ENCODE measurements around the gene TPCN2.

The TPCN2 gene

DNA sequence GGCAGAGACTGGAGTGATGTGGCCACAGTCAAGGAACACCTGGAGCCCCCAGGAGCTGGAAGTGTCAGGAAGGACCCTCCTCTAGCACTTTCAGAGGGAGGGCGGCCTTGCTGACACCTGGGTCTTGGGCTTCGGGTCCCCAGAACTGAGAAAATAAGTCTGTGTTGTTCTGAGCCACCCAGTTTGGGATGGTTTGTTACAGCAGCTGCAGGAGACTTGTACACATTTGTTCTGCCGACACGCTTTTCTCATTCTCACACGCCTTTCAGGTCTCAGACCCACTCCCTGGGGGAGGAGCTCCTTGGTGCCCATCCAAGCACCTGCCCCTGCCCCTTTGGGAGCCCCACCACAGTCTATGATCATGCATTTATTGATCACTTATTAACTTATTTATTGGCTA is 59.8 kb downstream of the TPCN2 start:
- TF ChIP-seq, protein P1, sequence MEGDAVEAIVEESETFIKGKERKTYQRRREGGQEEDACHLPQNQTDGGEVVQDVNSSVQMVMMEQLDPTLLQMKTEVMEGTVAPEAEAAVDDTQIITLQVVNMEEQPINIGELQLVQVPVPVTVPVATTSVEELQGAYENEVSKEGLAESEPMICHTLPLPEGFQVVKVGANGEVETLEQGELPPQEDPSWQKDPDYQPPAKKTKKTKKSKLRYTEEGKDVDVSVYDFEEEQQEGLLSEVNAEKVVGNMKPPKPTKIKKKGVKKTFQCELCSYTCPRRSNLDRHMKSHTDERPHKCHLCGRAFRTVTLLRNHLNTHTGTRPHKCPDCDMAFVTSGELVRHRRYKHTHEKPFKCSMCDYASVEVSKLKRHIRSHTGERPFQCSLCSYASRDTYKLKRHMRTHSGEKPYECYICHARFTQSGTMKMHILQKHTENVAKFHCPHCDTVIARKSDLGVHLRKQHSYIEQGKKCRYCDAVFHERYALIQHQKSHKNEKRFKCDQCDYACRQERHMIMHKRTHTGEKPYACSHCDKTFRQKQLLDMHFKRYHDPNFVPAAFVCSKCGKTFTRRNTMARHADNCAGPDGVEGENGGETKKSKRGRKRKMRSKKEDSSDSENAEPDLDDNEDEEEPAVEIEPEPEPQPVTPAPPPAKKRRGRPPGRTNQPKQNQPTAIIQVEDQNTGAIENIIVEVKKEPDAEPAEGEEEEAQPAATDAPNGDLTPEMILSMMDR (conservative IDR thresholded peaks at IDR 0.05; ENCODE audit: low read length): no peak
- no peak for DNase-seq (ENCODE audit: low read depth)
- no peak overlapping the region for H3K4me3 ChIP-seq (ENCODE audit: low read length)

DNA sequence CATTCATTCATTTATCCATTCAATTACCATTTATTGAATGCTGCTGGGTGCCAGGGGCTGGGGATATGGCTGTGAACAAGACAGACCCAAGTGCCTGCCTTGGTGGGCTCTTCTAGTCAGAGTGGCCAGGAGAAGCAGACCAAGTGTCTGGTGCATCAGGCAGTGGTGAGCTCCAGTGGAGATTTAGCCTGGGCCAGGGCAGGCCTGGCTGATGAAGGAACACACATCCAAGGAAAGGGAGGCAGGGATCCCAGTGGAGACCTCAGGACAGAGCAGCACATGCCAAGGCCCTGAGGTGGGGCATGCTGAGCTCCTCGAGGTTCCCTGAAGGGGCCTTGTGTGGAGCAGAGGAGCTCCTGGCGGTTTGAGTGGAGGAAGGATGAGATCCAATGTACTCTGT is 60.4 kb downstream of the TPCN2 start:
- H3K4me3 ChIP-seq (ENCODE audit: low read length): no peak overlapping the region
- TF ChIP-seq, protein P1 (conservative IDR thresholded peaks at IDR 0.05; ENCODE audit: low read length): no peak
- DNase-seq (ENCODE audit: low read depth): no peak

DNA sequence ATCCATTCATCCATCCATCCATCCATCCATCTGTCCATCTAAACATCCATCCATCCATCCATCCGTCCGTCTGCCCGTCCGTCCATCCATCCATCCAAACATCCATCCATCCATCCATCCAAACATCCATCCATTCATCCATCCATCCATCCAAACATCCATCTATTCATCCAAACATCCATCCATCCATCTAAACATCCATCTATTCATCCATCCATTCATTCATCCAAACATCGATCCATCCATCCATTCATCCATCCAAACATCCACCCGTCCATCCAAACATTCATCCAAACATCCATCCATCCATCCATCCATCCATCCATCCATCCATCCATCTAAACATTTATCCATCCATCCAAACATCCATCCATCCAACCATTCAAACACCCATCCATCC is 61.7 kb downstream of the TPCN2 start:
- H3K4me3 ChIP-seq (ENCODE audit: low read length): no peak overlapping the region
- TF ChIP-seq, protein P1 (conservative IDR thresholded peaks at IDR 0.05; ENCODE audit: low read length): no peak
- DNase-seq (ENCODE audit: low read depth): no peak

DNA sequence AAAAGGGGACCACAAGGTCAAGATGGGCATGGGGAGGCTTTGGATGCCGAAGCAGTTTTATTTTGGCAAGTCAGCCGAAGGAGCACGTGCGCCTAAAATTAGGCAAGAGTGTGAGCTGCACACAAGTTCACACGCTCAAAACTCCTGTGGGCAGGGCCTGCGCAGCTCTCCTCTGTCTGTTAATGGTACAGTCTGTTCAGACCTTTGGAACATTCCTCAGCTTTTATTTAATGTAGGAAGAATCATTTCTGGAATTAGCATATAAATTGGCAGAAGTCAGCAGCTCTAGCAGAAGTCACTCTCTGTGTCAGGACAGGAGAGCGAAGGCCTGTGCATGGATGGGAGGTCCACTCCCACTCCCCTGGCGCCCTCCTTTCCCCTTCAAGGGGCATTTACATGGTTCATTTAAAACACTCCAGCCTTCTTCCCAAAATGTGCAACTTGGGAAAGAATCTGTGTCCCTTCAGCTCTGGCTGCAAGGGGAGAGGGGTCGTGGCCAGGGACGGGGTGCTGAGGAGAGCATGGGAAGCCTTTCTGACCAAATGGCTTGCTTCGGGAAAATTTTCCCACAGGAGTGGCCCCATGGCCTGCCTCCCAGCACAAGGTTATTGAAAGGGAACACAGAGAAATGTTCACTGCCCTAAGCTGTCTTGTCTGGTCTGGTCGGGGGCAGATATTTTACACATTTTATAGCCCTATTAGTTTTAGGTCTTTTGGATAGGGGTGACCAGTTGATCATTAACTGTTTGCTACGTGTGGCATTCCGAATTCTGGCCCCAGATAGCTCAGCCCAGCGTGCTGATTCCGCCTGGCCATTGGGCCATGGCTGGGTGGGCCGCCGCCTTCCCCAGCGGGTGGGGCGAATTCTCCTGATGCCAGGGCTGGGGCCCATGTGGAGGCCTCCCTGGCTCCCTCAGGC is 63.2 kb downstream of the TPCN2 start:
- TF ChIP-seq, protein P1 (conservative IDR thresholded peaks at IDR 0.05; ENCODE audit: low read length): no peak
- DNase-seq (ENCODE audit: low read depth): no peak

DNA sequence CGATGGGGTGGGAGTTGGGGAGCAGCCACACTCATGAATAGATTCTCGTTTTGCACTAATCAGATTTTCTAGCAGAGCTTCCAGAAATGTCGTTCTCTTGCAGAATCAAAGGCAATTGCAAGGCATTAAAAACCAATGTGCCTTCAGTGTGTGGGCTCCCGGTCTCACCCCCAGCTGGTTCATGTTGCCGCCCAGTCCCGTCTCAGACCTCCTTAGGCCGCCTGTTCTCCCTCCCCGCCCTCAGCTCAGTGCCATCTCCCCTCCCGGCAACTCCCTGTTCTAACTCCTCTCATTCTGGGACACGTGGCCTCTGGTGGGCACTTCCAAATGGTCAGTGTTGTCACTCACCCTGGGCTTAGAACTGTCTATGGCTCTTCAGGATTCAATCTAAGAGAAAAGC is 64.5 kb downstream of the TPCN2 start:
- TF ChIP-seq, protein P1 (conservative IDR thresholded peaks at IDR 0.05; ENCODE audit: low read length): no peak
- no peak overlapping the region for H3K4me3 ChIP-seq (ENCODE audit: low read length)
- DNase-seq (ENCODE audit: low read depth): no peak

More for the DNA sequence above, 63.2 kb downstream of the TPCN2 start:
- no peak overlapping the region for H3K4me3 ChIP-seq (ENCODE audit: low read length)

DNA sequence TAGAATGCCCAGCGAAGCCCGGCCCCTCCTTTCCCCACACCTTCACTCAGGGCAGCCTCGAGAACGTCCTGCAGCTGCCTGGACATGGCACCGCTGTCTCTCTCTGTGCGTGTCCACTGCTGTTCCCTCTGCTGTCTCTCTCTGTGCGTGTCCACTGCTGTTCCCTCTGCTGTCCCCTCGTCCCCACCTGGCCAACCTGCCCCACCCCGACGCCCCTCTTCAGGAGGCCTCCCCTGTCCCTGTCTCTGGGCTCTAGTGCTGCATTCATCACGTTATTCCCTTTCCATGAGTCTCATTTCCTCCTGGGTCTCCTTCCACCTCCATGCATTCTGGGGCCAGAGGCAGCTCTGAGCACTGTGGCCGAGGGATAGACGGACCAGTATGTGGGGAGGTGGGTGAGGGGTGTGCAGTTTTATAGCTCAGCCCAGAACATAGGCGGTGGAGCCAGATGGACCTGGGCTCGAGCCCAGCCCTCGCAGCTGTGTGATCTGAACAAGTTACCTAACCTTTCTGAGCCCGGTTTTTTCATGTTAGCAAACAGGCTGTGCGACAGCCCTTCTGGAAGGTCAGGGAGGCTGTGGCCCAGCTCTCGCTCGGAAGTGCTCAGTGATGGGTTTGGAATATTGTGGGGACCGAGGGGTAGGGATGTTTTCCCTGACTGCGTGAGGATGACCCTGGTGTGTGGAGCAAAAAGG is 65.1 kb downstream of the TPCN2 start:
- no peak overlapping the region for H3K4me3 ChIP-seq (ENCODE audit: low read length)
- TF ChIP-seq, protein P1 (conservative IDR thresholded peaks at IDR 0.05; ENCODE audit: low read length): no peak
- DNase-seq (ENCODE audit: low read depth): no peak
